Astrocyte of the cerebellum (primary cell): Measurements from ENCODE around the gene FAM89B.

Source experiments
- DNase-seq: peaks from one replicate; pipeline ENCODE4 v3.0.0-alpha.2; 2011; ENCODE audit warnings: low read depth
- H3K4me3 ChIP-seq: 2 replicates; pipeline ENCODE4 v1.5.1; 2011; ENCODE audit warnings: mild to moderate bottlenecking, low read depth, low read length, moderate library complexity
- in situ Hi-C: cut with HindIII; loops from 2 replicates; pipeline ENCODE4 v1.10.0; 2017; ENCODE audit warnings: low sequenced_read_pairs
- TF ChIP-seq, protein P1 (sequence below): IDR thresholded peaks from 2 replicates; pipeline ENCODE4 v1.5.1; 2012; ENCODE audit warnings: low read length, low read depth, moderate library complexity, mild to moderate bottlenecking; ENCODE audit errors: missing control alignments

FAM89B gene

DNA sequence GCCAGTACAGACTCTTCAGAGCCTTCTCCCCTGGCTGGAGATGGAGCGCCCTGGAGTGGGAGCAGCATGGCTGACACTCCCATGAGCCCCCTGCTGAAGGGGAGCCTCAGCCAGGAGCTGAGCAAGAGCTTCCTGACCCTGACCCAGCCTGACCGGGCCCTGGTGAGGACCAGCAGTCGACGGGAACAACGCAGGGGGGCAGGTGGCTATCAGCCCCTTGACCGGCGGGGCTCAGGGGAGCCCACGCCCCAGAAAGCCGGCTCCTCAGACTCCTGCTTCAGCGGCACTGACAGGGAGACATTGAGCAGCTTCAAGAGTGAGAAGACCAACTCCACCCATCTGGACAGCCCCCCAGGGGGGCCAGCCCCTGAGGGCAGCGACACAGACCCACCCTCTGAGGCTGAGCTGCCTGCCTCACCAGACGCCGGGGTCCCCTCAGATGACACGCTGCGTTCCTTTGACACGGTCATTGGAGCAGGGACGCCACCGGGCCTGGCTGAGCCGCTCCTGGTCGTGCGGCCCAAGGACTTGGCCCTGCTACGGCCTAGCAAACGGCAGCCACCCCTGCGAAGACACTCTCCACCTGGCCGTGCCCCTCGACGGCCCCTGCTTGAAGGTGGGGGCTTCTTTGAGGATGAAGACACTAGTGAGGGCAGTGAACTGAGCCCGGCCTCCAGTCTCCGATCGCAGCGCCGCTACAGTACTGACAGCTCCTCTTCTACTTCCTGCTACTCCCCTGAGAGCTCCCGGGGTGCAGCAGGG, 45.8 kb downstream of the FAM89B start:
- no peak overlapping the region for H3K4me3 ChIP-seq
- TF ChIP-seq, protein P1, sequence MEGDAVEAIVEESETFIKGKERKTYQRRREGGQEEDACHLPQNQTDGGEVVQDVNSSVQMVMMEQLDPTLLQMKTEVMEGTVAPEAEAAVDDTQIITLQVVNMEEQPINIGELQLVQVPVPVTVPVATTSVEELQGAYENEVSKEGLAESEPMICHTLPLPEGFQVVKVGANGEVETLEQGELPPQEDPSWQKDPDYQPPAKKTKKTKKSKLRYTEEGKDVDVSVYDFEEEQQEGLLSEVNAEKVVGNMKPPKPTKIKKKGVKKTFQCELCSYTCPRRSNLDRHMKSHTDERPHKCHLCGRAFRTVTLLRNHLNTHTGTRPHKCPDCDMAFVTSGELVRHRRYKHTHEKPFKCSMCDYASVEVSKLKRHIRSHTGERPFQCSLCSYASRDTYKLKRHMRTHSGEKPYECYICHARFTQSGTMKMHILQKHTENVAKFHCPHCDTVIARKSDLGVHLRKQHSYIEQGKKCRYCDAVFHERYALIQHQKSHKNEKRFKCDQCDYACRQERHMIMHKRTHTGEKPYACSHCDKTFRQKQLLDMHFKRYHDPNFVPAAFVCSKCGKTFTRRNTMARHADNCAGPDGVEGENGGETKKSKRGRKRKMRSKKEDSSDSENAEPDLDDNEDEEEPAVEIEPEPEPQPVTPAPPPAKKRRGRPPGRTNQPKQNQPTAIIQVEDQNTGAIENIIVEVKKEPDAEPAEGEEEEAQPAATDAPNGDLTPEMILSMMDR, result no peak
- no peak for DNase-seq
- in situ Hi-C loops, result no loop called here

DNA sequence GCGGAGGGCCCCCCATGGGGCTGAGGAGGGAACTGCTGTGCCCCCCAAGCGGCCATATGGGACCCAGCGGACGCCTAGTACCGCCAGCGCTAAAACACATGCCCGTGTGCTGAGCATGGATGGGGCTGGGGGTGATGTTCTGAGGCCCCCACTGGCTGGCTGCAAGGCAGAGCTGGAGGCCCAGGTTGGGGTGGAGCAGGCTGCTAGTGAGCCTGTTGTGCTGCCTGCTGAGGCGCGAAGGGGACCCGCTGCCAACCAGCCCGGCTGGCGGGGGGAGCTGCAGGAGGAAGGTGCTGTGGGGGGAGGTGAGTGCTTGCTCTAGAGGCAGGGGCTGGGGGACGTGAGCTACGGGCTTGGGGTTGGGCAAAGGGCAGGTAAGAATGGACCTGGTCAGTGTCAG, 46.4 kb downstream of the FAM89B start:
- TF ChIP-seq, protein P1, result no peak
- in situ Hi-C loops, result no loop called here
- no peak overlapping the region for H3K4me3 ChIP-seq

DNA sequence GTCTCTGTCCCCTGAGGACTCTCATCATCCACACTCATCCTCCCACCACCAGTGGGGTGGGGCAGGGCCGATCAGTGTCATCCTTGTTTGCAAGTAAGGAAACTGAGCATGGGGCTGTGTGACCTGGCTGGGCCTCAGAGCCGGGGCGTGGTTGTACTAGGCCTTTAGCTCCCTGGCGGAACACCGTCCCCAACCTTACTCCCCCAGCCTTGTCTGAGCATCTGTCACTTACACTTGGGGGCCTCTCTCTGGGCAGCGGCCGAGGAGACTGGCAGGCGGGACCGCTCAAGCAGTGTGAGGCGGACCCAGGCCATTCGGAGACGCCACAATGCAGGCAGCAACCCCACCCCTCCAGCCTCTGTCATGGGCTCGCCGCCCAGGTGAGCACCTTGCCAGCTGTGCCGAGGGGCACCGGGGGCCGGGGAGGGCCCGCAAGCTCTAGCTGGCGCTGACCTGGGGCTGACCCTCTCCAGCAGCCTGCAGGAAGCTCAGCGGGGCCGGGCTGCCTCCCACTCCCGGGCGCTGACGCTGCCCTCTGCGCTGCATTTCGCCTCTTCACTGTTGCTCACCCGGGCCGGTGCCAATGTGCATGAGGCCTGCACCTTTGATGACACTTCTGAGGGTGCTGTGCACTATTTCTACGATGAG, 47.1 kb downstream of the FAM89B start:
- in situ Hi-C loops, result no loop called here
- no peak for DNase-seq
- TF ChIP-seq, protein P1, result no peak
- H3K4me3 ChIP-seq, result no peak overlapping the region

More for the DNA sequence above, 46.4 kb downstream of the FAM89B start:
- DNase-seq, result no peak

DNA sequence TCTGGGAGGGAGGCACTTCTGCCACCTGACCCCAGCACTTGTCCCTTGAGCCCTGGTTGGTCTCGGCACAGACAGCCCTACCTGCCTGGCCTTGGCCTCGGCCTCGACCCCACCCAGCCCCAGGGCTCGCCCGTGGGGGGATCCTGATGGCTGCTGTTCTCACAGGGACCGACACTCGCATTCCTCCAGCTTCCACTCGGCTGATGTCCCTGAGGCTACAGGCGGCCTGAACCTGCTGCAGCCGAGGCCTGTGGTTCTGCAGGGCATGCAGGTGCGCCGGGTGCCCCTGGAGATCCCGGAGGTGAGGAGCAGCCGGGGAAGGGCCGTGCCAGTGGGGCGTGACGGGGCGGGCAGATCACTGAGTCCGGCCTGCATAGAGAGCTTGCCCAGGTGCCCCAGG, 48.3 kb downstream of the FAM89B start:
- no peak overlapping the region for H3K4me3 ChIP-seq
- DNase-seq, result no peak
- in situ Hi-C loops, result no loop called here
- TF ChIP-seq, protein P1, result no peak

DNA sequence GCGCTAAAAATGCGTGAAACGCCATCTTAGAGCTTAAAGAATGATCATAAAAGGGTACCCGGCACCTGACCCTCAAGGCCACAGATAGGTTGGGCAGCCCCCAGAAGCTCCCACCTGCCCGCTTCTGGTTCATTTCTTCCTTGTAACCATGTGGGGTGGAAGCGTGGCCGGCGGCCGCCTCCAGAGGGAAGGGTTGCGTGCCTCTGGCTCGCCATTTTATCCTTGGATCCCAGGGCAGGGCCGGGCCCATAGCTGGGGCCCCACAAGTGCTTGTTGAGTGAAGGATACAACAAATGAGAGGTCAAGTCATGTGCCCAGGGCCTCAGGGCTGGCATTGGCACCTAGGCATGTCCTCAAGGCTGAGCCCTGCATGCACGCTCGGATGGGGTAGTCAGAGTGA, 49.1 kb downstream of the FAM89B start:
- TF ChIP-seq, protein P1, result no peak
- DNase-seq, result no peak
- H3K4me3 ChIP-seq, result no peak overlapping the region
- in situ Hi-C loops, result no loop called here

DNA sequence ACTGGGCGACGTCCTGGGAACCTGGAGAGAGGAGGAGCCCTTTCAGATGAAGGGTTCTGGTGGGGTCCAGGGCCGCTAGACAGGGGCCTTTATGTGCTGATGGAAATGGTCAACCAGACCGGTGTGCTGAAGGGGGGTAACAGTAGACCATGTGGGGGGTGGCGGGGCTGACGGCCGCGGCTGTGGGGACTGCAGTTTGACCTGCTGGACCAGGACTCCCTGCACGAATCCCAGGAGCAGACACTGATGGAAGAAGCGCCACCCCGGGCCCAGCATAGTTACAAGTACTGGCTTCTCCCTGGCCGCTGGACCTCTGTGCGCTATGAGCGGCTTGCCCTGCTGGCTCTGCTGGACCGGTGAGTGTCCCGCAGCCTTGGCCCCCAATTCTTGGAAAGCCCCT, 49.7 kb downstream of the FAM89B start:
- no peak for DNase-seq
- TF ChIP-seq, protein P1, result no peak
- in situ Hi-C loops, result no loop called here
- no peak overlapping the region for H3K4me3 ChIP-seq
